ENCODE measurements around the gene ANKRD42. TPM values are rescaled to one million over a fixed set of nuclear protein-coding genes. Genes with fewer than 3 reads are reported as not detected.
A peak's percentile ranks its signal among the peaks of the same experiment; 100 is the strongest.
"Not testable (repeated sequence)": the region's sequence is repeated elsewhere in the genome, so short reads cannot be mapped to it uniquely, and the experiment has no call there.

The ANKRD42 gene
- total RNA-seq, 1 donor from 2014 or later = 10.4 TPM

DNA sequence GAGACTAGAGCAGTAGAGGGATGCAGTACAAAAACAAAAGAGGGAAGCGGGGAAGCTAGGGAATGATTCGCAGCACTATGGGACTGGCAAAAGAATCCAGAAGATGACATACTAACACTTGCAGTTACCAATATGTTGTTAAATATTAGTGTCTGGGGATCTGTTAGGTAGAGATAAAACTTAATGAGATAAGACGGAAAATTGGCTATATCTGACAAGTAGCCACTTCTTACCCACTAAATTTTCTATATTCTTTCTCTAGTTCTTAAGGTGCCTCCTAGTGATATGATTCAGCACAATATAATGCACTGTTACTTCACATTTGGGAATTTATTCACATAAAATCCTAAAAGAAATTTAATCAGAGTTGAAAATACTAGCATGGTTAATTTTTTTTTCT is 61.9 kb downstream of the ANKRD42 start:
- Mint-ChIP-seq H3K4me3 (ENCODE audit: unreplicated experiment) (no peak overlapping the region), H3K36me3 (ENCODE audit: low read depth) (peaks cover 13% of the 10 kb centered on the region), H3K4me1 (ENCODE audit: low read depth) (peaks cover 10% of the 10 kb centered on the region), H3K27ac (ENCODE audit: unreplicated experiment) (no peak overlapping the region), H3K27me3 (ENCODE audit: low read depth) (no peaks in the 10 kb centered on the region), H3K9me3 (ENCODE audit: low read depth) (no peaks in the 10 kb centered on the region)
- TF ChIP-seq, protein P1, sequence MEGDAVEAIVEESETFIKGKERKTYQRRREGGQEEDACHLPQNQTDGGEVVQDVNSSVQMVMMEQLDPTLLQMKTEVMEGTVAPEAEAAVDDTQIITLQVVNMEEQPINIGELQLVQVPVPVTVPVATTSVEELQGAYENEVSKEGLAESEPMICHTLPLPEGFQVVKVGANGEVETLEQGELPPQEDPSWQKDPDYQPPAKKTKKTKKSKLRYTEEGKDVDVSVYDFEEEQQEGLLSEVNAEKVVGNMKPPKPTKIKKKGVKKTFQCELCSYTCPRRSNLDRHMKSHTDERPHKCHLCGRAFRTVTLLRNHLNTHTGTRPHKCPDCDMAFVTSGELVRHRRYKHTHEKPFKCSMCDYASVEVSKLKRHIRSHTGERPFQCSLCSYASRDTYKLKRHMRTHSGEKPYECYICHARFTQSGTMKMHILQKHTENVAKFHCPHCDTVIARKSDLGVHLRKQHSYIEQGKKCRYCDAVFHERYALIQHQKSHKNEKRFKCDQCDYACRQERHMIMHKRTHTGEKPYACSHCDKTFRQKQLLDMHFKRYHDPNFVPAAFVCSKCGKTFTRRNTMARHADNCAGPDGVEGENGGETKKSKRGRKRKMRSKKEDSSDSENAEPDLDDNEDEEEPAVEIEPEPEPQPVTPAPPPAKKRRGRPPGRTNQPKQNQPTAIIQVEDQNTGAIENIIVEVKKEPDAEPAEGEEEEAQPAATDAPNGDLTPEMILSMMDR (IDR thresholded peaks at IDR 0.05) = no peak
- DNase-seq (ENCODE audit: low spot score) = no peak

DNA sequence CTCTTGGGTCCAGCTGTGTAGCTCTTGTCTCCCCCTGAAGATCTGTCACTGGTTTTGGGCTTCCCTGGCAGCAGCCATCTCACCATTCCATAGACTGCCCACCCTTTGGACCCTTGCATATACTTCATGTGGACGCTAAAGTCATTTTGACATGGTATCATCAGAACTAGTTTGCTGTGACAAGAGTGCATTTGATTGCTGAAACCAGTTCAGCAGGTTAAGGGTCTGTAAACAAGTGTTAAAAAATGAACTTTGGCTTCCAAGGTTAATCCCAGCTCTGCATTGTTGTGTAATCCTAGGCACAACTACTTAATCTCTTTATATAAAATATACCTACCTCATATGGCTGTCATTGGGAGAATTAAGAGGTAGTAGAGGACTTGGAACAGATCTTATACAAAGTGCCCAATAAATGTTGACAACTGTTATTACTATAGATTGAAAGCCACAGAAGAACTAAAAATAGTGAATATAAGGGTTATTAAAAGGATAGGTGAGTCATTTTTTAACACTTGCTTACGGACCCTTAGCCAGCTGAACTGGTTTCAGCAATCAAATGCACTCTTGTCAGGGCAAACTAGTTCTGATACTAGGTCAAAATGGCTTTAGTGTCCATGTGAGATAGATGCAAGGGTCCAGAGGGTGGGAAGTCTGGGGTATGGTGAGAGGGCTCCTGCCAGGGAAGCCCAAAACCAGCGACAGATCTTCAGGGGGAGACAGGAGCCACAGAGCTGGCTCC is 63.3 kb downstream of the ANKRD42 start:
- Mint-ChIP-seq H3K9me3 (ENCODE audit: low read depth) (no peaks in the 10 kb centered on the region), H3K27ac (ENCODE audit: unreplicated experiment) (no peak overlapping the region), H3K36me3 (ENCODE audit: low read depth) (peaks cover 17% of the 10 kb centered on the region), H3K27me3 (ENCODE audit: low read depth) (no peaks in the 10 kb centered on the region), H3K4me3 (ENCODE audit: unreplicated experiment) (no peak overlapping the region), H3K4me1 (ENCODE audit: low read depth) (peaks cover 10% of the 10 kb centered on the region)
- DNase-seq (ENCODE audit: low spot score) = no peak
- TF ChIP-seq, protein P1 (IDR thresholded peaks at IDR 0.05) = no peak

DNA sequence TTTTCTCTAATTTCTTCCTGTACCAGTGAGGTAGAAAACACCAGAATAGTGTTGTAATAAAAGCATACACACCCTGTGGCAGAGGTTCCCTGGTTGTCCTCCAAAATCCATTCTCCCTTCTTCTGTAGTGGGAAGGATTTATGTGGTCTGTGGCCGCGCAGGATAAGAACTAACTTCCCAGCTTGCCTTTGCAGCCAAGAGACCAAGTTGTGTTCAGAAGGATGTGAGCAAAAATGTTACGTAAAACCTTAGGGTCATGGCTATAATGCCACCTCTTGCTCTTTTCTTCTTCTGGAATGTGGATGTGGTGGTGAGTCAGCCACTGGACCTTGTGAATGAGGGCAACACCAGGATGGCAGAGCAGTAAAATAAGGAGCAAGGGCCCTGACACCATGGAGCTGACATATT is 64.3 kb downstream of the ANKRD42 start:
- Mint-ChIP-seq H3K4me1 (ENCODE audit: low read depth) (peaks cover 10% of the 10 kb centered on the region), H3K4me3 (ENCODE audit: unreplicated experiment) (no peak overlapping the region), H3K36me3 (ENCODE audit: low read depth) (peaks cover 16% of the 10 kb centered on the region), H3K27ac (ENCODE audit: unreplicated experiment) (peak overlapping the region; percentile 64), H3K27me3 (ENCODE audit: low read depth) (no peaks in the 10 kb centered on the region), H3K9me3 (ENCODE audit: low read depth) (no peaks in the 10 kb centered on the region)
- TF ChIP-seq, protein P1 (IDR thresholded peaks at IDR 0.05) = no peak
- DNase-seq (ENCODE audit: low spot score) = no peak

DNA sequence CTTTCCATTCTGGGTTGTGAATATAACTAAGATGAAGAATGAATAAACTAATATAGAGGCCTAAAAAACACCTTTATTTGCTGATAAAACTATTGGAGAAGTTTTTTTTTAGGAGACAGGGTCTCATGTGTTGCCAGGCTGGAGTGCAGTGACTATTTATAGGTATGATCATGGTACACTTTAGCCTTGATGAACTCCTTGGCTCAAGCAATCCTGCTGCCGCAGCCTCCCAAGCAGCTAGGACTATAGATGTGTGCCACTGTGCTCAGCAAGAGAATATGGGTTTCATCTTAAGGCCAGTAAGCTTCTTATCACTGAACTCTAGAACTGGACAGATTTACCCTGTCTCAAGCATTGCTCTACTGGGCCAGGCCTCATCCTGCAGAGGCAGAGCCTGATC is 66.0 kb downstream of the ANKRD42 start:
- TF ChIP-seq, protein P1 (IDR thresholded peaks at IDR 0.05) = no peak
- Mint-ChIP-seq H3K4me3 (ENCODE audit: unreplicated experiment) (no peak overlapping the region), H3K27me3 (ENCODE audit: low read depth) (no peaks in the 10 kb centered on the region), H3K36me3 (ENCODE audit: low read depth) (peaks cover 21% of the 10 kb centered on the region), H3K9me3 (ENCODE audit: low read depth) (no peaks in the 10 kb centered on the region), H3K4me1 (ENCODE audit: low read depth) (peaks cover 7% of the 10 kb centered on the region), H3K27ac (ENCODE audit: unreplicated experiment) (no peak overlapping the region)
- DNase-seq (ENCODE audit: low spot score) = no peak

DNA sequence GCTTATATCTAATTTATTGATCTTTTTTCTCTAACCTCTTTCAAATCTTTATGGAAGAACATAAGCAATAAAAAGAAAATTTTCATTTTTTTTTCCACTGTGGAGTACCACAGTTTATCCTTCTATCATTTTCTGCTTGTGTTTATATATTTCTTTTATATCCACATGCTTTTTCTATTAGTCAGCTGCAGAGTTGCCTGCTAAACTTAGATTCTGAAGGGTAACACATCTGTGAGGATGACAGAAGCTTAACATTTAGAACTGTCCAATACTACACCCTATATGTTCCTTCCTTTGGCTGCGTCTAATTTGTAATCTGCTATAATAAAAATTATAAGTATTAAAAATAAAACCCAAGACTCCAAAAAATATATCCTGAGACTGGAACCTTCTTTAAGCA is 71.8 kb downstream of the ANKRD42 start:
- no peak overlapping the region for H3K27ac Mint-ChIP-seq (ENCODE audit: unreplicated experiment)
- H3K36me3 Mint-ChIP-seq (ENCODE audit: low read depth) = peaks cover 39% of the 10 kb centered on the region
- no peak overlapping the region for H3K4me3 Mint-ChIP-seq (ENCODE audit: unreplicated experiment)
- TF ChIP-seq, protein P1 (IDR thresholded peaks at IDR 0.05) = no peak
- H3K27me3 Mint-ChIP-seq (ENCODE audit: low read depth) = no peaks in the 10 kb centered on the region
- no peaks in the 10 kb centered on the region for H3K4me1 Mint-ChIP-seq (ENCODE audit: low read depth)
- no peaks in the 10 kb centered on the region for H3K9me3 Mint-ChIP-seq (ENCODE audit: low read depth)
- no peak for DNase-seq (ENCODE audit: low spot score)

DNA sequence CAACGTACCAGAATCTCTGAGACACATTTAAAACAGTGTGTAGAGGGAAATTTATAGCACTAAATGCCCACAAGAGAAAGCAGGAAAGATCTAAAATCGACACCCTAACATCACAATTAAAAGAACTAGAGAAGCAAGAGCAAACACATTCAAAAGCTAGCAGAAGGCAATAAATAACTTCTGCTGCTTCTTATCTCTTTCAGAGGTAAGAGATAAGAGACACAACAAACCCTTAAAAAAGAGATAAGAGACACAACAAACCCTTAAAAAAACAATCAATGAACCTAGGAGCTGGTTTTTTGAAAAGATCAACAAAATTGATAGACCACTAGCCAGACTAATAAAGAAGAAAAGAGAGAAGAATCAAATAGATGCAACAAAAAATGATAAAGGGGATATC is 75.6 kb downstream of the ANKRD42 start:
- H3K27me3 Mint-ChIP-seq (ENCODE audit: low read depth); H3K9me3 Mint-ChIP-seq (ENCODE audit: low read depth); DNase-seq (ENCODE audit: low spot score); H3K4me3 Mint-ChIP-seq (ENCODE audit: unreplicated experiment); H3K4me1 Mint-ChIP-seq (ENCODE audit: low read depth): not testable (repeated sequence)
- H3K27ac Mint-ChIP-seq (ENCODE audit: unreplicated experiment) = peak overlapping the region; percentile 18
- peaks cover 53% of the 10 kb centered on the region for H3K36me3 Mint-ChIP-seq (ENCODE audit: low read depth)

DNA sequence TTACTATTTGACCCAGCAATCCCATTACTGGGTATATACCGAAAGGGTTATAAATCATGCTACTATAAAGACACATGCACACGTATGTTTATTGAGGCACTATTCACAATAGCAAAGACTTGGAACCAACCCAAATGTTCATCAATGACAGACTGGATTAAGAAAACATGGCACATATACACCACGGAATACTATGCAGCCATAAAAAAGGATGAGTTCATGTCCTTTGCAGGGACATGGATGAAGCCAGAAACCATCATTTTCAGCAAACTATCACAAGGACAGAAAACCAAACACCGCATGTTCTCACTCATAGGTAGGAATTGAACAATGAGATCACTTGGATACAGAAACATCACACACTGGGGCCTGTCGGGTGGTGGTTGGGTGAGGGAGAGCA is 78.2 kb downstream of the ANKRD42 start:
- not testable (repeated sequence) for H3K4me1 Mint-ChIP-seq (ENCODE audit: low read depth); H3K27ac Mint-ChIP-seq (ENCODE audit: unreplicated experiment); H3K27me3 Mint-ChIP-seq (ENCODE audit: low read depth); DNase-seq (ENCODE audit: low spot score); H3K4me3 Mint-ChIP-seq (ENCODE audit: unreplicated experiment); H3K9me3 Mint-ChIP-seq (ENCODE audit: low read depth)
- peaks cover 49% of the 10 kb centered on the region for H3K36me3 Mint-ChIP-seq (ENCODE audit: low read depth)

Measured in chondrocyte (in vitro differentiated cells).